ENCODE results near the gene DAP. TPM values are rescaled to one million over a fixed set of nuclear protein-coding genes. Genes with fewer than 3 reads are reported as not detected.

The DAP gene
- total RNA-seq, 1 experiment from 2014 or later, result 95.9 TPM

- Histone ChIP-seq H3K4me1 (ENCODE audit: insufficient read depth, low read length, poor library complexity, severe bottlenecking) (no peaks in the 10 kb centered on the region), H3K4me3 (ENCODE audit: low read depth, low read length, poor library complexity, severe bottlenecking) (no peak overlapping the region), H3K27ac (ENCODE audit: low read depth, low read length, poor library complexity, severe bottlenecking) (no peak overlapping the region), H3K9me3 (ENCODE audit: low read depth, low read length, poor library complexity, severe bottlenecking) (no peaks in the 10 kb centered on the region), H3K27me3 (replicated peaks; ENCODE audit: insufficient read depth, low read depth, low read length, poor library complexity) (peaks cover 57% of the 10 kb centered on the region), H3K36me3 (ENCODE audit: insufficient read depth, low read length, poor library complexity, severe bottlenecking) (no peaks in the 10 kb centered on the region)
- no peak for DNase-seq (ENCODE audit: low spot score)
- ChIA-PET POLR2A (ENCODE audit: low non-redundant PET) (no interaction called here), CTCF (no interaction called here)
- intact Hi-C loops (cut with micrococcal nuclease; ENCODE audit: unreplicated experiment), result no loop called here
- BruUV-seq (replicated peaks), result no TSS peak
- TF ChIP-seq, protein P1, sequence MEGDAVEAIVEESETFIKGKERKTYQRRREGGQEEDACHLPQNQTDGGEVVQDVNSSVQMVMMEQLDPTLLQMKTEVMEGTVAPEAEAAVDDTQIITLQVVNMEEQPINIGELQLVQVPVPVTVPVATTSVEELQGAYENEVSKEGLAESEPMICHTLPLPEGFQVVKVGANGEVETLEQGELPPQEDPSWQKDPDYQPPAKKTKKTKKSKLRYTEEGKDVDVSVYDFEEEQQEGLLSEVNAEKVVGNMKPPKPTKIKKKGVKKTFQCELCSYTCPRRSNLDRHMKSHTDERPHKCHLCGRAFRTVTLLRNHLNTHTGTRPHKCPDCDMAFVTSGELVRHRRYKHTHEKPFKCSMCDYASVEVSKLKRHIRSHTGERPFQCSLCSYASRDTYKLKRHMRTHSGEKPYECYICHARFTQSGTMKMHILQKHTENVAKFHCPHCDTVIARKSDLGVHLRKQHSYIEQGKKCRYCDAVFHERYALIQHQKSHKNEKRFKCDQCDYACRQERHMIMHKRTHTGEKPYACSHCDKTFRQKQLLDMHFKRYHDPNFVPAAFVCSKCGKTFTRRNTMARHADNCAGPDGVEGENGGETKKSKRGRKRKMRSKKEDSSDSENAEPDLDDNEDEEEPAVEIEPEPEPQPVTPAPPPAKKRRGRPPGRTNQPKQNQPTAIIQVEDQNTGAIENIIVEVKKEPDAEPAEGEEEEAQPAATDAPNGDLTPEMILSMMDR (conservative IDR thresholded peaks at IDR 0.05; ENCODE audit: low read depth, low read length), result no peak
- TF ChIP-seq EZH2 (IDR thresholded peaks at IDR 0.05; ENCODE audit: borderline replicate concordance, low read depth, low read length, poor library complexity, severe bottlenecking), result no peak
These were observed 39.8 kb upstream of the DAP start for GRCh38 chr5:10800852-10801251.

GRCh38 chr5:10797261-10797660 is 36.2 kb upstream of the DAP start:
- intact Hi-C loops (cut with micrococcal nuclease; ENCODE audit: unreplicated experiment), result no loop called here
- Histone ChIP-seq H3K9me3 (ENCODE audit: low read depth, low read length, poor library complexity, severe bottlenecking) (no peaks in the 10 kb centered on the region), H3K36me3 (ENCODE audit: insufficient read depth, low read length, poor library complexity, severe bottlenecking) (no peaks in the 10 kb centered on the region), H3K4me1 (ENCODE audit: insufficient read depth, low read length, poor library complexity, severe bottlenecking) (no peaks in the 10 kb centered on the region), H3K27me3 (replicated peaks; ENCODE audit: insufficient read depth, low read depth, low read length, poor library complexity) (peaks cover 44% of the 10 kb centered on the region), H3K4me3 (ENCODE audit: low read depth, low read length, poor library complexity, severe bottlenecking) (no peak overlapping the region), H3K27ac (ENCODE audit: low read depth, low read length, poor library complexity, severe bottlenecking) (no peak overlapping the region)
- BruUV-seq (replicated peaks), result no TSS peak
- ChIA-PET POLR2A (ENCODE audit: low non-redundant PET) (no interaction called here), CTCF (no interaction called here)
- no peak for DNase-seq (ENCODE audit: low spot score)
- TF ChIP-seq, protein P1 (conservative IDR thresholded peaks at IDR 0.05; ENCODE audit: low read depth, low read length), result no peak
- no peak for TF ChIP-seq EZH2 (IDR thresholded peaks at IDR 0.05; ENCODE audit: borderline replicate concordance, low read depth, low read length, poor library complexity, severe bottlenecking)

DNA sequence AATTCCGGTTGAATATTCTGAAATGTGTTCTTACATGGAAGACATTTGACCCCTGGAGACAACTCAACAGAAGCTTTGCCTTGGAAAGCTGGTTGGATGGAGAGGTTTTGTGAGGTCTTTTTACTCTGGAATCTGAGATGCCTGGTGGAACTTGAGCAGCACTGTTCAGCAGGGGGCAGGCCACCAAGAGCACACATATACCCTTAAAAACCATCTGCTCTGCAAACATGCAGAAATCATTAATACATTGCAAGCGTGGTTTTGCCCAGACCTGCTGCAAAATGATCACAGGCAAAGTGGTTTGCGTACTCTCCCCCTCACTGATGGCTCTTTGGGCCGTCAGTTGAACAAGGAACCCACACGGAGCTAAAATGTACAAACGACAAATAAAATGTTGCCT is 32.8 kb upstream of the DAP start:
- ChIA-PET POLR2A (ENCODE audit: low non-redundant PET) (no interaction called here), CTCF (no interaction called here)
- H3K36me3 ChIP-seq (ENCODE audit: insufficient read depth, low read length, poor library complexity, severe bottlenecking), result no peaks in the 10 kb centered on the region
- no peak overlapping the region for H3K4me3 ChIP-seq (ENCODE audit: low read depth, low read length, poor library complexity, severe bottlenecking)
- no TSS peak for BruUV-seq (replicated peaks)
- DNase-seq (ENCODE audit: low spot score), result no peak
- no peak overlapping the region for H3K27ac ChIP-seq (ENCODE audit: low read depth, low read length, poor library complexity, severe bottlenecking)
- TF ChIP-seq EZH2 (IDR thresholded peaks at IDR 0.05; ENCODE audit: borderline replicate concordance, low read depth, low read length, poor library complexity, severe bottlenecking), result no peak
- TF ChIP-seq, protein P1 (conservative IDR thresholded peaks at IDR 0.05; ENCODE audit: low read depth, low read length), result no peak
- H3K9me3 ChIP-seq (ENCODE audit: low read depth, low read length, poor library complexity, severe bottlenecking), result no peaks in the 10 kb centered on the region
- peaks cover 18% of the 10 kb centered on the region for H3K27me3 ChIP-seq (replicated peaks; ENCODE audit: insufficient read depth, low read depth, low read length, poor library complexity)
- H3K4me1 ChIP-seq (ENCODE audit: insufficient read depth, low read length, poor library complexity, severe bottlenecking), result no peaks in the 10 kb centered on the region
- intact Hi-C loops (cut with micrococcal nuclease; ENCODE audit: unreplicated experiment), result no loop called here

Data from A673 (cell line).